ENCODE results near the gene SMIM1.

- TF ChIP-seq POLR2A (IDR thresholded peaks at IDR 0.05; ENCODE audit: low read depth, low read length): no peak
- TF ChIP-seq SPI1 (IDR thresholded peaks at IDR 0.05; ENCODE audit: low read depth, low read length): no peak
These were observed 23.0 kb upstream of the SMIM1 start for GRCh38 chr1:3749512-3749911.

Measured in GM12891 (cell line).